ENCODE data around the gene CDK5RAP1.

Gene CDK5RAP1

DNA sequence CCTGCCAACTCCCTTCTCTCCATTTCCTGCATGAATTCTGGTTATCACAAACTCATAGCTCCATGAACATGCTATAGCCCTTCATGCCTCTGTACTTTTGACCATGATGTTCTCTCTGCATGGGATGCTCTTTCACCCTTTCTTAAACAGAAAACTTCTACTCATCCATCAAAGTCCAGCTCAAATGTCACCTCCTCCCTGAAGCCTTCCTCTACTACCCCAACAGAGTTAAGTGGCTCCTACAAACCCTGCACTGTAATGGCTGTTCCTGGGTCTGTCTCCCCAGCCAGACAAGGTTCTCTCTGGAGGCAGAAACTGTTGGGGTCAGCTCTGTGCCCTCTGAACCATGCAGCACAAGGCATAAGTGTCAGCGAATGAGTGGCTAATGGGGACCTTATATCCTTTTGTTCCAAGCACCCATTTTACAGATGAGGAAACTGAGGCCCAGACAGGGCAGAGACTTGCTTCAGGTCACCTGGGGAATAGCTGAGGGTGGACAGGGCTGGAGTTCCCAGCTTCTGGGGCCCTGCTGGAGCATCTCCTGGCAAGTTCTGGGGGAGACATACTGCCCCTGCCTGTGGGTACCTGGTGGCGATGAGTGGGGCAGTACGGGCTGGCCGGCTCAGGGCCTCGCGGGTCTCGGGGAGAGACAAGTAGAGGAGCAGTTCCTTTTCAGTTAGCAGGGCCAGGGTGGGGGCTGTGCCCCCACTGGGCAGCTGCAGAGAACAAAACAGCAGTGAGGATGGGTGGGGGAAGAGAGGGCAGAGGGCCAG lies 10.6 kb upstream of the CDK5RAP1 start:
- H3K27ac ChIP-seq: no peak overlapping the region
- TF ChIP-seq, protein P1, sequence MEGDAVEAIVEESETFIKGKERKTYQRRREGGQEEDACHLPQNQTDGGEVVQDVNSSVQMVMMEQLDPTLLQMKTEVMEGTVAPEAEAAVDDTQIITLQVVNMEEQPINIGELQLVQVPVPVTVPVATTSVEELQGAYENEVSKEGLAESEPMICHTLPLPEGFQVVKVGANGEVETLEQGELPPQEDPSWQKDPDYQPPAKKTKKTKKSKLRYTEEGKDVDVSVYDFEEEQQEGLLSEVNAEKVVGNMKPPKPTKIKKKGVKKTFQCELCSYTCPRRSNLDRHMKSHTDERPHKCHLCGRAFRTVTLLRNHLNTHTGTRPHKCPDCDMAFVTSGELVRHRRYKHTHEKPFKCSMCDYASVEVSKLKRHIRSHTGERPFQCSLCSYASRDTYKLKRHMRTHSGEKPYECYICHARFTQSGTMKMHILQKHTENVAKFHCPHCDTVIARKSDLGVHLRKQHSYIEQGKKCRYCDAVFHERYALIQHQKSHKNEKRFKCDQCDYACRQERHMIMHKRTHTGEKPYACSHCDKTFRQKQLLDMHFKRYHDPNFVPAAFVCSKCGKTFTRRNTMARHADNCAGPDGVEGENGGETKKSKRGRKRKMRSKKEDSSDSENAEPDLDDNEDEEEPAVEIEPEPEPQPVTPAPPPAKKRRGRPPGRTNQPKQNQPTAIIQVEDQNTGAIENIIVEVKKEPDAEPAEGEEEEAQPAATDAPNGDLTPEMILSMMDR (conservative IDR thresholded peaks at IDR 0.05): no peak

DNA sequence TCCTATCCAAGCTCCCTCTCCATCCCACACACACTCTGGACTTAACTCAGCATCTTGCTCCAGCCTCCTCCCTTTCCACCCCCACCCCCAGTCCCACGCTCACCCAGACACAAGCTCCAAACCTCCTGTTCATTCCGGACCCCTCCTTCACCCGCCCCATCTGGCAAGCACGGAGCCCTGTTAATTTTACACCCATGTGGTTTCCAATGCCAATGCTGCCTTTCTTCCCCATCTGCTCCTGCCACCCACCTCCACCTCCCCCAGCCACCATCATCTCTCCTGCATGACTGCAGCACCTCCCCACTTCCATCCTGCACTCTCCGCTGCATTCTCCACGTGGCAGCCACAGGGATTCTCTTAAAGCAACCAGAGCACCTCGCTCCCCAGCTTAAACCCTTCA lies 9.9 kb upstream of the CDK5RAP1 start:
- no peak overlapping the region for H3K27ac ChIP-seq
- TF ChIP-seq, protein P1 (conservative IDR thresholded peaks at IDR 0.05): no peak

DNA sequence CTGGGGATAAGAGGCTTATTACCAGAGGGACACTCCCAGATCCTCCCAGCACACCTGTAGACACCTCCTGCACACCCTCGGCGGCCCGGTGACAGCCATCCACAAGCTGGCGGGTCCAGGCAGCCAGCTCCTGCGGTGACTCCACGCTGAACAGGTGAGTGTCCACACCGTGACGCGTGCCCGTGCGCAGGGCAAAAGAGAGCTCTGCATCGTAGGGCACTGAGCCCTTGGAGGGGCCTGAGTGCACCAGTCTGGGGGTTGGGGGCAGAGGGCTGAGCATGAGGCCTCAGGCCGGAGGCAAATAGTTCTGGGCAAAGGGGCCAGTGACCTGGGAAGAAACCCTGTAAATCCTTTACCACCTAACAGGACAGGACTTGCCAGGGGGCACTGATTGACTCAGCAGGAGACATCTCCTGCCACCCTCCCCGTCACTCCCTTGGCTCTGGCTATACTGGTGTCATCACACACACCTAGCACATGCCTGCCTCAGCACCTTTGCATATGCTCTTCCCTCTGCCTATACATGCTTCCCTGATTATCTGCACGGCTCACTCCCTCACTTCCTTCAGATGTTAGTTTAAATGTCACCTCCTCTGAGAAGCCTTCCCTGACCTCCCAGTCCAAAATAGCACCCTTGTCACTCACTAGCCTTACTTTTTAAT lies 8.9 kb upstream of the CDK5RAP1 start:
- TF ChIP-seq, protein P1 (conservative IDR thresholded peaks at IDR 0.05): no peak
- H3K27ac ChIP-seq: no peak overlapping the region

DNA sequence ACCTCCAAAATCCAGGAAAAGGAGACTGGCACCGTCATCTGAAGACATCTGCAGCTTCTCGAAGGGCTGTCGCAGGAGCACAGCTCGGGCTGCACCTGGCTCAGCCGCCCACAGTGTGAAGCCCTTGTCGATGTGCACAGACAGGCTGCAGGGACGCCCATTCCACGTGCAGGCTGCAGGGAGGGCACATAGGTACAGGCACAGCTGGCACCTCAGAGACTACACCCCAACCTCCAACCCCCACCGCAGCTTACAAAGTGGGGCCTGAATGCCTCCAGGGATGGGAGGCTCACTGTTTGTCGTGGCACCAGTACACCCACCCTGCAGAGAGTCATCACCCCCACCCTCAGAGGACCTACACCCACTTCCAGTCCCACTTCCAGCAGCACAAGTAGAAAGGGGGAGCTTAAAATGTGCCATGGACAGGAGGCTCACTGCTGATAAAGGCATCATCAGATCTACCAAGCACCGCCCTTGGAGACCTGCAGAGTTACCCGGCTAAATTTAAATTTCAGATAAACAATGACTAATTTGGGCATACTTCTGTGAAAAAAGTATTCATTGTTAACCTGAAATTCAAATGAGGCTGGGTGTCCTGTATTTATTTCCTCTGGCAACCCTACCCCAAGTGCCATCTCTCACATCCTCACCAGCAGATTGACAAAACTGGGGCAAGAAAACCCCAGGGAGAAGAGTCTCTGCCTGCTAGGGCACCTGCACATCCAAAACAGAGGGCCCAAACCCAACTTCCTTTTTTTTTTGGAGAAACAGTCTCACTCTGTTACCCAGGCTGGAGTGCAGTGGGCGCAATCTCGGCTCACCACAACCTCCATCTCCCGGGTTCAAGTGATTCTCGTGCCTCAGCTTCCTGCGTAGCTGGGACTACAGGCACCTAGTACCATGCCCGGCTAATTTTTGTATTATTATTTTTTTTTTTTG lies 7.7 kb upstream of the CDK5RAP1 start:
- H3K27ac ChIP-seq: no peak overlapping the region
- TF ChIP-seq, protein P1 (conservative IDR thresholded peaks at IDR 0.05): no peak

DNA sequence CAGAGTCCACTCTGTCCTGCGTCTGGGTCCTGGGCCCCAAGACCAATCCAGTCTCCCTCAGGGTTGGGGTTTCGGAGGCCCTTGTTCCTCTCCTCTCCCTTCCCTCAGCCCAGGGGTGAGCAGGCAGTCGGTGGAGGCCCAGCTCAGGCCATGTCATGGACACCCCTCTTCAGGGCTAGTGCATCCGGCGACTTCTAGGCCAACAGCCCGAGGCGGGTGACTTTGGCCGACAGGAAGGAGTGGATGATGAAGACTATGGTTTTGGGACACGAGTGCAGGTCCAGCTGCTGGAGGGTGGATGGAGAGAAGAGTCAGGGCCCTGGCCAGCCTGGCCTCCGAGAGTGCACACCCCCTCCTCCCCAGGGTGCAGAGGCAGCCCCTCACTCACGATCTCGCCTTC lies 7.0 kb upstream of the CDK5RAP1 start:
- no peak overlapping the region for H3K27ac ChIP-seq
- TF ChIP-seq, protein P1 (conservative IDR thresholded peaks at IDR 0.05): no peak

DNA sequence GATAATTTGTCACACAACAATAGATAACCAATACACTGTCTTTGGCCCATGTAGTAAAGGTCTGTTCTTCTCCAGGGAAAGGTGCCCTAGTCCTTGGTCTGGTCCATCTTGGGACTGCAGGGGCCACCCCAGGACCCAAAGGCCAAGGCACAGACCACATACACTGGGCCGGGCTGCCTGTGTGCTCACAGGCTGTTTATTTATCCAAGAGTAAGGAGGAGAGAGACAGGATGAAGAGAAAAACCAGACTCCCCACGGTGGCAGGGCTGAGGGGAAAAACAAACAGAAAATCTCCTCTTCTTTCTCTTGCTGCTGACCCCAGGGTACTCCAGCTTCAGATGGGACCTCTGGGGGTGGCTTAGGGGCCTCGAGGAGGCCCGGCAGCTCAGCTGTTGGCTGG lies 6.5 kb upstream of the CDK5RAP1 start:
- TF ChIP-seq, protein P1 (conservative IDR thresholded peaks at IDR 0.05): no peak
- no peak overlapping the region for H3K27ac ChIP-seq

DNA sequence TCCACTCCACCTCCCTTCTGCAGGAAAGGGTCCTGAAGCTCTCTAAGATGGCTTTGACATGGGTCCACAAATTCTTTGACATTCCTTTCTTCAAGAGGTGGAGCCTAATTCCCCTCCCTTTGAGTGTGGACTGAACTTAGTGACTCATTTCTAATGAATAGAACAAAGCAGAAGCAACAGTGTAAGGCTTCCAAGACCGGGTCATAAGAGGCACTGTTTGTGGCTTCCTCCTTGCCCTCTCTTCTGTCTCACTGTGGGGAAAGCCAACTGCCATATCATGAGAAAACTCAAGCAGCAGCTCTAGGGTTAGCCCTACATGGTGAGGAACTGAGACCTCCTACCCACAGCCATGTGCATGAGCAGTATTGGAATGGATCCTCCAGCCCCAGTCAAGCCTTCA lies 5.9 kb upstream of the CDK5RAP1 start:
- TF ChIP-seq, protein P1 (conservative IDR thresholded peaks at IDR 0.05): no peak
- no peak overlapping the region for H3K27ac ChIP-seq

Data from VCaP (cell line).